Brain pericyte (primary cell): ENCODE results near the gene FAAH2.
"Not testable (repeated sequence)": the region's sequence is repeated elsewhere in the genome, so short reads cannot be mapped to it uniquely, and the experiment has no call there.

Source experiments
- DNase-seq: peaks from one replicate; pipeline ENCODE4 v3.0.0-alpha.2; 2012; ENCODE audit warnings: low read depth, low spot score

Gene FAAH2, protein sequence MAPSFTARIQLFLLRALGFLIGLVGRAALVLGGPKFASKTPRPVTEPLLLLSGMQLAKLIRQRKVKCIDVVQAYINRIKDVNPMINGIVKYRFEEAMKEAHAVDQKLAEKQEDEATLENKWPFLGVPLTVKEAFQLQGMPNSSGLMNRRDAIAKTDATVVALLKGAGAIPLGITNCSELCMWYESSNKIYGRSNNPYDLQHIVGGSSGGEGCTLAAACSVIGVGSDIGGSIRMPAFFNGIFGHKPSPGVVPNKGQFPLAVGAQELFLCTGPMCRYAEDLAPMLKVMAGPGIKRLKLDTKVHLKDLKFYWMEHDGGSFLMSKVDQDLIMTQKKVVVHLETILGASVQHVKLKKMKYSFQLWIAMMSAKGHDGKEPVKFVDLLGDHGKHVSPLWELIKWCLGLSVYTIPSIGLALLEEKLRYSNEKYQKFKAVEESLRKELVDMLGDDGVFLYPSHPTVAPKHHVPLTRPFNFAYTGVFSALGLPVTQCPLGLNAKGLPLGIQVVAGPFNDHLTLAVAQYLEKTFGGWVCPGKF

DNA sequence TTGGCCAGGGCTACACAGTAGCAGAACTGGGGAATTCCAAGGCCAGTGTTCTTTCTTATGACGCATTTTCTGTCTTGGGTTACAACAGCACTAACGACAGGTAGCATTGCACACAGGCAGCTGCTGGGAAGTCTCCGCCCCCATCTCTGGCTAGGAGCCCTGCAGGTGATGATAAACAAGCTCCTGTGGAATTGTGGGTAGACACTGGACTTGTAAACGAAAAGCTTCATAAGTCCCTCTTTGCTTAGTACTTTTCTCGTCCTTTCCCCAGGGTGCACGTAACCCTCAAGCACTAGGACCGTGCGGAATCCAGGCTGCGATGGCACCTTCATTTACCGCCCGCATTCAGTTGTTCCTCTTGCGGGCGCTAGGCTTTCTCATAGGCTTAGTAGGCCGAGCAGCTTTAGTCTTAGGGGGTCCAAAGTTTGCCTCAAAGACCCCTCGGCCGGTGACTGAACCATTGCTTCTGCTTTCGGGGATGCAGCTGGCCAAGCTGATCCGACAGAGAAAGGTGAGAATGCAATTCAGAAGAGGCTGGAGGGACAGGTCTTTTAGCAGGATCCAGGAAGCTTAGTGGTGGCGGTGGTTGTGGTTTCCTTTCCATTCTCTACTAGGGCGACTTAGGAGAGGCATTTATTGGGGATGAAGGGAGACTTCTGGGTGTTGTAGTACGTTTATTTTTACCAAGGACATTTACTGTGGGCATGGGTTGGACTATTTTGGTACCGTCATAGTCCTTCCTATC lies at the start of gene FAAH2:
Gene FAAH2 (plus strand): TSS at position 200 of the 745 bp plus-strand sequence. CDS start 120 bp downstream, at position 320.
- DNase-seq, result no peak

DNA sequence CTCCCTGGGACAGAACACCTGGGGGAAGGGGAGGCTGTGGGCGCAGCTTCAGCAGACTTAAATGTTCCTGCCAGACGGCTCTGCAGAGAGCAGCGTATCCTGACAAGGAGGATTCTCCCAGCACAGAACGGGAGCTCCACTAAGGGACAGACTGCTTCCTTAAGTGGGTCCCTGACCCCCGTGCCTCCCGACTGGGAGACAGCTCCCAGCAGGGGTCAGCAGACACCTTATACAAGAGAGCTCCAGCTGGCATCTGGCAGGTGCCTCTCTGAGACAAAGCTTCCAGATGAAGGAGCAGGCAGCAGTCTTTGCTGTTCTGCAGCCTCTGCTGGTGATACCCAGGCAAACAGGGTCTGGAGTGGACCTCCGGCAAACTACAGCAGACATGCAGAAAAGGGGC lies 44.5 kb upstream of the FAAH2 start:
- no peak for DNase-seq

DNA sequence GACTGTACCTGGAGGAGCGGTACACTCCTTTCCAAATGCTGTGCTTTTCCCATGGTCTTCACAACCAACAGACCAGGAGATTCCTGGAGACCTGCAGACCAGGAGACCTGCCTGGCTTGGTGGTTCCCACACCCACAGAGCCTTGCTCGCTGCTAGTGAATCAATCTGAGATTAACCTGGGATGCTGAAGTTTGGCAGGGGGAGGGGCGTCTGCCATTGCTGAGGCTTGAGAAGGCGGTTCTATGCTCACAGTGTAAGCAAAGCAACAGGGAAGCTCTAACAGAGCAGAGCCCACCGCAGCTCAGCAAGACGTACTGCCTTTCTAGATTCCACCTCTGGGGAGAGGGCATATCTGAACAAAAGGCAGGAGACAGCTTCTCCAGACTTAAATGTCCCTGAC lies 34.5 kb upstream of the FAAH2 start:
- no peak for DNase-seq

DNA sequence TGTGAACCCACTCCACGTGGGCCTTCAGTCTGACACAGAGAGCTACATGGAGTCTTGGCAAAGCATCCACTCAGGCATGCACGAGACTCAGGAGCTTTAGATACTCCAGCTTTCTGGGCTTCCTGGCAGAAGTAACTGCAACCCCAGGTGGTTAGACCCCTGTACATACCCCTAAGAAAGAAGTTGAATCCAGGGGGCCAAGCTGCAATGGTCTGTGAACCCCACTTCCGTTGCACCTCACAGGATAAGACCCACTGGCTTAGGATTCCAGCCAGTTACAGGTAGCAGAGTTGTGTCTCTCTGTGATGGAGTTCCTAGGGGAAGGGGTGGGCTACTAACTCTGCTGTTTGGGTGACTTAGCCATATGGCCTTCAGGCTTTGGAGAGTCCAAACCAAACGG lies 21.4 kb upstream of the FAAH2 start:
- DNase-seq, result no peak

DNA sequence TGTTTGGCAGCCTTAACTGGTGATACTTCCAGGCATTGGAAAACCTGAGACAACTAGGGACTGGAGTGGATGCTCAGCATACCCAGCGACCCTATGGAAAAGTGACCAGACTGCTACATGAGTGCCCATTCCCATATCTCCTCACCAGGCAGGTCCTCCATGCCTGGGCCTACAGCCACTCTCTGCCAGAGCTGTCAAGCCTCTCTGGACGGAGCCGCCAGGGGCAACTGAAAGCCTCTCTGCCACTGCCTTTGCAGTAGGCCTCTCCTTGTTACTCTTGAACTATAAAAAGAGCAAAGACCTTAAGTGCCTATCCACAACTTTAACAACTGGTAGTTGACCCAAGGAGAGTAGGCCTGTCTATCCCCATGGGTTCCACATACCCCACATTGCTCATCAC lies 20.2 kb upstream of the FAAH2 start:
- DNase-seq, result no peak

DNA sequence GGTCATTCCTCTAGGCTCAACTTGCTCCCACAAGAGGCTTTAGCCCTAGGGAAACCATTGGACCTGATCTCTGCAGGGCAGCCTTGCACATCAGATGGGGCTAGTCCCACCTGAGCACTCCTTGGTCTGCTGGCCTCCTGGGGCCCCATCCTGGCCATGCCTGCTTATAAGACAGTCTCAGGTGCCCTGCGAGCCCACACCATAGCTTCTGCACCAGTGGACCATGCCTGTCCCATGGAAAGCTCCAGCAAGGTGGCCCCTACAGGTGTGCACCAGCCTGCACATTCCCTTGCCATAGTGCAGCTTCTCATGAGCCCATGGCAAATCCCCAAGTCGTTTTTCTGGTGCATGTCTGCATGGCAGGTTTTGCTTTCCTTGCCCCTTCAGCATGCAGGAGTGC lies 19.6 kb upstream of the FAAH2 start:
- DNase-seq, result no peak

DNA sequence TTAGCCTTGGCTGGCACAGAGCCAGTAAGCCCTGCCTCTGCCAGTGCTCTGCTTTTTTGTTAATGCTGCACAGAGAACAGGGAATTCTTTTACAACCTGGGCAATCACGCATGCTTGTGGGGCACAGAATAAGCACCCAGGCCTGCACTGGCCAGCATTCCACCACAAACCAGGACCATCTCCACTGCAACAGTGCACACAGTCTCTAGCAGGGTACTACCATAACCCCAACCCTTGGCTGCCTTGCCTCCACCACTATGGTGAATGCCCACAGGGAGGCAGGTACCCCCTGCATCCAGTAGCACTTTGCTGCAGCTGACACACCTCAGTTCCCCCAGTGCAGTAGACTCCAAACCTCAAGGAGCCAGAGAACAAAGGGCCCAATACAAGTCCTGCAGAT lies 19.2 kb upstream of the FAAH2 start:
- DNase-seq, result no peak

DNA sequence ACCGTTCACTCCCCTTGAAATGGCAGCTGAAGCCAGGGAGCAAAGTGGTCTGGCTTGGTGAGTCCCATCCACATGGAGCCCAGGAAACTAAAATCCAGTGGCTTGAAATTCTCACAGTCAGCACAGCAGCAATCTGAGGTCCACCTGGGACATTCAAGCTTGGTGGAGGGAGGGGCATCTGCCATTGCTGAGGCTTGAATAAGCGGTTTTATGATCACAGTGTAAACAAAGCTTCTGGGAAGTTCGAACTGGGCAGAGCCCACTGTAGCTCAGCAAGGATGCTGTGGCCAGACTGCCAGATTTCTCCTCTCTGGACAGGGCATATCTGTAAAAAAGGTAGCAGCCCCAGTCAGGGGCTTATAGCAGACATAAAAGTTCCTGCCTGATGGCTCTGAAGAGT lies 15.5 kb upstream of the FAAH2 start:
- DNase-seq, result no peak

DNA sequence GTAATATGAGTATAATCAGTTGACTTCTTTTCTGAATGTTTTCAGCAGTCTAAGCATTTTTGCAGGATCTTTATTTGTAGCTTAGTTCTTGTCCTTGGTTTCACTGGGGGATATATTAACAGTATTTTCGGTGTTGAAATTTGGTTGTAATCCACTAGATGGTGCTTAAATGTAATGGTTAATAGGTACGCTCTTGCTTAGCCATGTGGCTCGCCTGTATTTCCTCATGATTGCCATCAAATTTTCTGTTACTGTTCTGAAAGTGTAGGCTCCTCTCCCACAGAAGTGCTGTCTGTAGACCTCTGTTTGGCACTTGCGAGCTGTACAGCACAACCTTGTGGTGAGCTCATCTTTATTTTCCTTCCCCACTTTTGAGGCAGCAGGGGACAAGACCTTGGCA lies 3.9 kb upstream of the FAAH2 start:
- DNase-seq, result no peak

DNA sequence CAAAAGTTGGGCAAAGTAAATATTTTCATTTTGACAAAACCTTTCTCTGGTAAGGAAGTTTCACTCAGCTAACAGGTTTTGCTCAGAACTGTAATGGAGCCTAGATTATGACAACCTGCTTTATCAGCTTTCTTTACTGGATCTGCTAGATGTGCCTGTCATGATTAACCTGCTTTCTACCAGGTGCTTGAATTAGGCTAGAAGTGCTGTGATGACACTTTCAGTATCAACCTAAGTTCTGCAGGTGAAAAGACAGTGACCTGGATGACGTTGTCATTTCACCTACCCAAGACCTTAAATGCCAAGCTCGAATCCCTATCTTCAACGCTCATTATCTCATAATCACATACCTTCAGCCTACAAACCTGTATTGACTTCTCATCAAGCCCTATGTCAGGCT lies 1.5 kb upstream of the FAAH2 start:
- no peak for DNase-seq

DNA sequence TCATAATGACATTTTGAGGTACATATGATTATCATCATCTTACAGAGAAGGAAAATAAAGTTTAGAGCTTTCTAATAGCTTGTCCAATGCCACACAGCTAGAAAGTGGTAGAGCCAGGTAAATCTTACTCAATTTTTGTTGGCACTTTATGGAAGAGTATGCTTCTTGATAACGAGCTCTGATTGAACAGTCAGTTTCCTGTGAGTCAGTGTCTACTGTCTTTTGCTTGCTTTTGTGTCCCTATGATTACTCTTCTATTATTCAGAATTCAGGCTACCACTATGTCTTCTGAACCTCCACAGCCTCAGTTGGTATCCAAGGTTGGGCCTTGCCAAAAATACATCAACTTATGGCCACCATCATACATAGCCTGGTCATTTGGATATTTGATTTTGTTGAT lies 2.6 kb downstream of the FAAH2 start:
- DNase-seq, result no peak

DNA sequence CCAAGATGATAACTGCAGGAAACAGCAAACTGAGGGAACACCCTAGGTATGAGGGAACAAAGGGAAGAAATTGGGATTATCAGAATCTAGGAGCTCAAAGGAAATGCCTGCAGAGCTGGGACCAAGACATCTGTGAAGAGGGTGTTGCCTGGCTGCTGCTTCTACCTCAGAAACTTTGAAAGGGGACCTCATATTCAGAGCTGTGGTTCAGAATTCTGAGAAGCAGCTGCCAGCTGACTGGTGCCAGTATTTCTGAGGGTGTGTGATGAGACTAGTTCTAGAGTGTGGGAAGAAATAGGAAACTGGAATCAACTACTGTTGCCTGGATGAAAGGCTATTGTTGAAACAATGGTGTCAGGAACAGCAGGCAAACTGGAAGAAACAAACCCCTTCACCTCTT lies 8.5 kb downstream of the FAAH2 start:
- no peak for DNase-seq

DNA sequence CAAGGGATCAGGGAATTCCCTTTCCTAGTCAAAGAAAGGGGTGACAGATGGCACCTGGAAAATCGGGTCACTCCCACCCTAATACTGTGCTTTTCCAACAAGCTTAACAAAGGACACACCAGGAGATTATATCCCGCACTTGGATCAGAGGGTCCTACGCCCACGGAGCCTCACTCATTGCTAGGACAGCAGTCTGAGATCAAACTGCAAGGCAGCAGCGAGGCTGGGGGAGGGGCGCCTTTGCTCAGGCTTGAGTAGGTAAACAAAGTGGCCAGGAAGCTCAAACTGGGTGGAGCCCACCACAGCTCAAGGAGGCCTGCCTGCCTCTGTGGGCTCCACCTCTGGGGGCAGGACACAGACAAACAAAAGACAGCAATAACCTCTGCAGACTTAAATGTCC lies 9.2 kb downstream of the FAAH2 start:
- DNase-seq, result not testable (repeated sequence)

DNA sequence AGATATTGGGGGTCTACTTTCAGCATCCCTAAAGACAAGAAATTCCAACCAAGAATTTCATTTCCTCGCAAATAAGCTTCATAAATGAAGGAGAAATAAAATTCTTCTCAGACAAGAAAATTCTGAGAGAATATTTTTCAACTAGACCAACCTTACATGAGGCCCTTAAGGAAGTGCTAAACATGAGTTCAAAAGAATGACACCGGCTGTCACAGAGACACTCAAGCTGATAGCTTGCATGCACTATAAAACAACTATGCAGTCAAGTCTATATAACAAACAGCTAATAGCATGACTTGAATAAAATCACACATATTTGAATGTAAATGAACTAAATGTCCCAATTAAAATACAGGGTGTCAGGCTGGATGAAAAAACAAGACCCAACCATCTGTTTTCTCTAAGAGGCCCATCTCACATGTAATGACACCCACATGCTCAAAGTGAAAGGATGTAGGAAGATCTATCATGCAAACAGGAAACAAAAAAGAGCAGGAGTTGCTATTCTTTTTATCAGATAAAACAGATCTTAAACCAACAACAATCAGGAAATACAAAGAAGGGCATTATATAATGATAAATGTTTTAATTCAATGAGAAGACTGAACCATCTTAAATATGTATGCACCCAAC lies 27.2 kb downstream of the FAAH2 start:
- no peak for DNase-seq

DNA sequence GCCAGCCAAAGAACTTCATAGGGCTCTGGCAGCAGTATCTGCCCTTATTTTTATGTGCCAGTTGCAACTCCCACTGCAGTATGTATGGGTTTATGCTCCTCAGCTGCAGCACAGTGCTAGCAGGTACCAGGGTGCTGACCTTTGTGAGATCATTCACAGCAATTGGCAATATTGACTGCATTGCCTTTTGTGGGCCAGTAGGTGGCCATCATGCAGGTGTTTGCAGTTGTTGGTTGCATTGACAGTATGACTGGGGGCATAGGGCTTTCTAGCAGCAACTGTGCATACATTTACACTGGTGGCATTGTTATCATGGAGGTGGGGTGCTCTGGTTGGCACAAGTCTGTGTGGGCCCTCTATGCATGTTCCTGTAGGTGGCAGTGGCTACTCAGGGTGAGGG lies 42.5 kb downstream of the FAAH2 start:
- DNase-seq, result no peak

DNA sequence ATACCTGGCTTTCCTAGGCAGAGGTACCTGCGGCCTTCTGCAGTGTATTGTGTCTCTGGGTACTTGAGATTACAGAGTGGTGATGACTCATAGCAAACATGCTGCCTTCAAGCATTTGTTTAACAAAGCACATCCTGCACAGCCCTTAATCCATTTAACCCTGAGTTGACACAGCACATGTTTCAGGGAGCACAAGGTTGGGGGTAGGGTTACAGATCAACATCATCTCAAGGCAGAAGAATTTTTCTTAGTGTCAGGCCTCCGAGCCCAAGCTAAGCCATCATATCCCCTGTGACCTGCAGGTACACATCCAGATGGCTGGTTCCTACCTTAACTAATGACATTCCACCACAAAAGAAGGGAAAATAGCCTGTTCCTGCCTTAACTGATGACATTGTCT lies 49.3 kb downstream of the FAAH2 start:
- DNase-seq, result not testable (repeated sequence)

DNA sequence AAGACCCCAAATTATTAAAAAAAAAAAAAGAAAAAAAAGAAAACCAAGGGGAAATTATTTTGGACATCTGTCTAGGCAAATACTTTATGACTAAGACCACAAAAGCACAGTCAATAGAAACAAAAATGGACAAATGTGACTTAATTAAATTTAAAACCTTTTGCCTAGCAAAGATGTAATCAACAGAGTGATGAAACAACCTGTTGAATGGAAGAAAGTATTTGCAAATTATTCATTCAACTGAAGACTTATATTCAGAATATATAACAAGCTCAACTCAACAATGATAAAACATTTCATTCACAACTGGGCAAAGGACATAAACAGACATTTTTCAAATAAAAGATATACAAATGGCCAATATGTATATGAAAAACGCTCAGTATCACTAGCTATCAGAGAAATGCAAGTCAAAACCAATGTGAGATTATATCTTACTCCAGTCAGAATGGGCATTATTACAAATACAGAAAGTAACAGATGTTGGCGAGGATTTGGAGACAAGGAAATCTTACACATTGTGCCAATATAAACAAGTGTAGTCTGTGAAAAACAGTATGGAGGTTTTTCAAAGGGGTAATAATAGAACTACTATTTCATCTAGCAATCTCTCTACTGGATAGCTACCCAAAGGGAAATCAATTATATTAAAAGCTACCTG lies 67.1 kb downstream of the FAAH2 start:
- no peak for DNase-seq

DNA sequence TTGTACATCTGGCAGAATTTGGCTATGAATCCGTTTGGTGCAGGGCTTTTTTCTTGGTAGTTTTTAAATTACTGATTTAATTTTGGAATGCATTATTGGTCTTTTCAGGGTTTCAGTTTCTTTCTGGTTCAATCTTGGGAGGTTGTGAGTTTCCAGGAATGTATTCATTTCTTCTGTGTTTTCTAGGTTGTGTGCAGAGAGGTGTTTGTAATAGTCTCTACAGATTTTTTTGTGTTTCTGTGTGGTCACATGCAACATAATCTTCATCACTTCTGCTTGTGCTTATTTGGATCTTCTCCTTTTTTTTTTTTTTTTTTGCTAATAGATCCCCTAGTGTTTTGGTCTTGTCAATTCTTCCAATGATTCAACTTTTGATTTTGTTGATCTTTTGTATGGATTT lies 77.6 kb downstream of the FAAH2 start:
- no peak for DNase-seq

DNA sequence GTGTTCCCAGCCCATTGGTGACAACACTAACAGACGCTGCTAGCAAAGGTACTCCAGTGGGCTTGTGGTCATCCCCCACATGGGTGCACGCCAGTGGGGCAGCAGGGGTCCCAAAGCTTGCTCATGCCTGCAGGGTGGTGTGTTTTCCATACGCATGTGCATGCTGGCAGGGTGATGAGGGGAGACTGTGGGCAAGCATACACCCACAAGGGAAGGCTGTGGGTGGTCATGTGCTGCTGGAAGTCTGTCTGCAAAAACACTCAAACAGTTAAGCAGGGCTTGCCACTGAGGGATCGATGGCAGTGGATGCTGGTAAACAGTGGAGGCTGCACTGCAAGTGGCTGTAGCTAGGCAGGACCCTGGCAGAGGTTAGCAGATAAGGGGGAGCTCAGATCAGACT lies 79.9 kb downstream of the FAAH2 start:
- DNase-seq, result no peak

DNA sequence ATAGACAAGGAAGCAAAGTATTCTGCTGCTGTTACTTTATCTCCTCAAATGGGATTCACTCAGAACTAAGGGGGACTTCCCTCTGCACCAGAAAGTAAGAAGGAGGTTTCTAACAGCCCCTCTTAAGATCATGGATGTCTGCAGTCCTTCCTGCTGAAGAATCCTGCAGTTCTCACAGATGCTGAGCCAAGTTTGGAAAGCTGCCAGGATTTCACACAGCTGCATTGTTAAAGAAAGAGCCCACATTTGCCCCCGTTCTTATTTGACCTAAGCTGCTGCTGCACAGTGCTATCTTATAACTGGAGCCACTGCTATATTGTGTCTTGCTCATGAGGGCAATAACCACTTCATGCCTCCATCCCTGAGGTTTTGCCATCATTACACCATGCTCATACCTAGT lies 81.1 kb downstream of the FAAH2 start:
- DNase-seq, result no peak

DNA sequence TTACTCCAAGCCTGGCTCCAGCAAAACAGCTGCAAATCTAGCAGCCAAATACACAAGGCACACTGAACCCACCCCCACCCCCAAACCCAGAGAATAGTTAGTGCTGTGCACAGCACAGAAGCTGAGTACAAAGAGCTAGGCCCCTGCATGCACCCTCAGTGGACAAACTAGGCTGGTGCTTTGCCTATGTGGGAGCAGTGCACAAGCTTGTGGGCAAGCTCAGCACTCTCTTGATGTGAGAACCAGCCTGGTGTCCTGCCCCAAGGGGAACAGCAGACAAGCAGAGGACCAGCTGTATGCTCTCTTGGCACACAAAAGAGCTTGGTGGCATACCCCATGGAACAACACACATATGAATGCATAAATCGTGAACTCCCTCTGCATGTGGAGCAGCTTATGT lies 81.7 kb downstream of the FAAH2 start:
- DNase-seq, result no peak

DNA sequence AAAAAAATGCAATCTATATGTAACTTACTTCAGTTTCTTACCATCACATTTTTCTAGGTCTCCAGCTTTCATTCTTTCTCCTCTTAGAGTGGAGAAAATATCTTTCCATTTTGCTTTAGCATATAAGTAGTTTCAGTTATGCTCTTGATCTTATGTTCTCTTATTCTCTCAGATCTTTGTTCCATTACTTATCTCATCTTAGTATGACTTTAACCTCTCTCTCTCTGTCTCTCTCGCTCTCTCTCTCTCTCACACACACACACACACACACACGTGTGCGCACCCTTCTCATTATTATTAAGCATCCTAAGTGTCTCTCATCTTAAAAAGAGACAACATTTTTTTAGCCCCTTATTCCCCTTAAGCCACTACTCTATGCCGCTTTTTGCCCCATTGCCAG lies 92.8 kb downstream of the FAAH2 start:
- DNase-seq, result no peak
